Measurements from ENCODE around the gene FRYL.

DNA sequence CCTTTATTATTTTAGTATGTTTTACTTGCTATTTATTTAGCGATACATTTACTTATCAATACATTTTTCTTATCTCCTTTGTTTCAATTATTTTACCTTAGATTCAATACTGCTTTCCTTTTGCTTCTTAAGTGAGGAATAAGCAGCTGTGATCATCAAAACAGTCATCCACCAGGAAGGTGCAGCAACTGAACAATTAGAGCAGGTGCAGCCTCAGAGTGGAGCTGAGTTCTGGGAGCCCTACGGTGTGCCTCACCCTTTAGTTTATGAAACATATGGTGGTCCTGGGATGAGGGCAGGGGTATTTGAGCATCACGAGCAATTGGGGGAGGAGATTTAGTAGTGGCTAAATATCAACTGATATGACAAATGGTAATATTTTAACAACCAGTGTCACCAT, 111.0 kb downstream of the FRYL start:
- TF ChIP-seq, protein P1, sequence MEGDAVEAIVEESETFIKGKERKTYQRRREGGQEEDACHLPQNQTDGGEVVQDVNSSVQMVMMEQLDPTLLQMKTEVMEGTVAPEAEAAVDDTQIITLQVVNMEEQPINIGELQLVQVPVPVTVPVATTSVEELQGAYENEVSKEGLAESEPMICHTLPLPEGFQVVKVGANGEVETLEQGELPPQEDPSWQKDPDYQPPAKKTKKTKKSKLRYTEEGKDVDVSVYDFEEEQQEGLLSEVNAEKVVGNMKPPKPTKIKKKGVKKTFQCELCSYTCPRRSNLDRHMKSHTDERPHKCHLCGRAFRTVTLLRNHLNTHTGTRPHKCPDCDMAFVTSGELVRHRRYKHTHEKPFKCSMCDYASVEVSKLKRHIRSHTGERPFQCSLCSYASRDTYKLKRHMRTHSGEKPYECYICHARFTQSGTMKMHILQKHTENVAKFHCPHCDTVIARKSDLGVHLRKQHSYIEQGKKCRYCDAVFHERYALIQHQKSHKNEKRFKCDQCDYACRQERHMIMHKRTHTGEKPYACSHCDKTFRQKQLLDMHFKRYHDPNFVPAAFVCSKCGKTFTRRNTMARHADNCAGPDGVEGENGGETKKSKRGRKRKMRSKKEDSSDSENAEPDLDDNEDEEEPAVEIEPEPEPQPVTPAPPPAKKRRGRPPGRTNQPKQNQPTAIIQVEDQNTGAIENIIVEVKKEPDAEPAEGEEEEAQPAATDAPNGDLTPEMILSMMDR (IDR thresholded peaks at IDR 0.05): no peak
- TF ChIP-seq POLR2A (IDR thresholded peaks at IDR 0.05): no peak

Data from uterus (tissue), 2 donors.